ENCODE measurements around the gene NT5C1A.

NT5C1A gene

GRCh38 chr1:39695016-39695415 is 23.1 kb upstream of the NT5C1A start:
- no peak for TF ChIP-seq GATA2 (IDR thresholded peaks at IDR 0.05; ENCODE audit: low read depth, low read length)
- no peak for TF ChIP-seq GATA3 (IDR thresholded peaks at IDR 0.05; ENCODE audit: low read depth, low read length)

- no peak for TF ChIP-seq GATA3 (IDR thresholded peaks at IDR 0.05; ENCODE audit: low read depth, low read length)
- TF ChIP-seq GATA2 (IDR thresholded peaks at IDR 0.05; ENCODE audit: low read depth, low read length) = no peak
Observed at GRCh38 chr1:39694026-39694425, 22.1 kb upstream of the NT5C1A start.

DNA sequence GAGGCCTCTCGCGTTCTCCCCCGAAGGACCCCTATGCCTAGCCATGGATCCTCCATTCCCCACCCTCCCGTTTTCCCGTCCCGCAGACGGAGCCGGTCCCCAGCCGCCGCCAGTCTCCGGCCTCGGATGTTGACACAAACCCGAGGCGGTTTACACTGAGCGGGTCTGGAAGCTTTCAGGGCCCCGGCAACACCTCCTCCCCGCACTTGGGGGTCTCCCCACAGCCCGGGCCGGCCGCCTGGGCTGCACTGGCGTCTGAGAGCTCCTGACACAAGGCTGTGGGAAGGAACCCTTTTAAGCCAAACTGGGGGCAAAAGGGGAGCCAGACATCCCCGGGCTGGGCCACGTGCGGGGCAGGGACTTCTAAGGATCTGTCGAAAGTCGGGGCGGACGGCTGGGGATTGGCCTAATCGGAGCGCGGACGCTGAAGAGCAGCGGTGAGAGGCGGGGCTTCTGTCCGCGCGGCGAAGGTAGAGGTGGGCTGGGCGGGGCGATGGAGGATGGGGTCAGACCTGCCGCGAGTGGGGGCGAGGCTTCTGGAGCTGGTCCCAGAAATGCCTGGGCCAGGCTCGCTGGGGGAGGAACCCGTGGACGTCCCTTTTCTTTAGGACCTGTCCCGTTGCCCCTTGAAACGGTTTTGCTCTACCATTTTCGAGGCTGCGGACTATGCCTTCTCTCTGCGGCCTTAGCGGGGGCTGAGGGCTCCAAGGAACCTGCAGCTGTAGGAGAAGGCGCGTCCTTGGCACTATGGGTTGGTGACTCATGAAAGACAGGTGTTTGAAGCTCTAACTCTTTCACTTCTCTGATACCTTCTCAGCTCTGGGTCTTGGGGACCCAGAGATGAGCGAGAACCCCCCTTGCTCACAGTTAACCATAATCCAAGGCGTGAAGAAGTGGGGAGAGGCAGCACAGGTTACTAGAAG is 20.5 kb upstream of the NT5C1A start:
- no peak for TF ChIP-seq GATA2 (IDR thresholded peaks at IDR 0.05; ENCODE audit: low read depth, low read length)
- no peak for TF ChIP-seq GATA3 (IDR thresholded peaks at IDR 0.05; ENCODE audit: low read depth, low read length)

- TF ChIP-seq GATA3 (IDR thresholded peaks at IDR 0.05; ENCODE audit: low read depth, low read length) (no peak), GATA2 (IDR thresholded peaks at IDR 0.05; ENCODE audit: low read depth, low read length) (no peak)
Observed at GRCh38 chr1:39691383-39692151, 19.7 kb upstream of the NT5C1A start, which contains the start of gene HPCAL4. Gene HPCAL4 (minus strand): TSS chr1:39691433. CDS start chr1:39684603, 6,830 bp downstream.

DNA sequence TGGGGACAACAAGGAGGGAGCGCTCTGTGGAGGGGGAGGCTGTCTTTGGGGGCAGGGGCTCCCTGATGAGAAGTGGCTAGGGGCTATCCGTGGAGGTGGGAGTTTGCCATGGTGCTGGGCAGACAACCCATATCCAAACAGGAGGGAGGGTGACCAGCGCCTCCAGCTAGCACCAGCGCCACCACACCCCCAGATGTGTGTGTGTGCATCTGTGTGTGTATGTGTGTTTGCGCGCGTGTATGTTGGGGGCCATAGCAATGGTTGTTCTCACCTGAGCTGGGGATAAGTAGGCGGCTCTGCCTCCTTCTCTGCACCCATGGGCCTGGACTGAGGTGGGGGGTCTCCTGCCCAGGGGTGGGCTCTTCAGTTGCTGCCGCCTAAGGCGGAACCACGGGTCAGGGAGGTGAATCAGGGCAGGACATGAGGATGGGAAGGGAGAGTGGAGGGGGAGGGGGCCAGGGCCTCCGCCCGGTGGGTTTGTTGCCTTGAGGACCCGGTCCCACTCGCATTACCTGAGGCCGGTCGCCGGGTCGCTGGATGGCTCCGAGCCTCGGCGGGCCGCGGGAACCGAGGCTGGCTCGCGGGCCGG is 19.0 kb upstream of the NT5C1A start:
- no peak for TF ChIP-seq GATA3 (IDR thresholded peaks at IDR 0.05; ENCODE audit: low read depth, low read length)

GRCh38 chr1:39690225-39690624 is 18.3 kb upstream of the NT5C1A start:
- TF ChIP-seq GATA3 (IDR thresholded peaks at IDR 0.05; ENCODE audit: low read depth, low read length) = no peak
- no peak for TF ChIP-seq GATA2 (IDR thresholded peaks at IDR 0.05; ENCODE audit: low read depth, low read length)

DNA sequence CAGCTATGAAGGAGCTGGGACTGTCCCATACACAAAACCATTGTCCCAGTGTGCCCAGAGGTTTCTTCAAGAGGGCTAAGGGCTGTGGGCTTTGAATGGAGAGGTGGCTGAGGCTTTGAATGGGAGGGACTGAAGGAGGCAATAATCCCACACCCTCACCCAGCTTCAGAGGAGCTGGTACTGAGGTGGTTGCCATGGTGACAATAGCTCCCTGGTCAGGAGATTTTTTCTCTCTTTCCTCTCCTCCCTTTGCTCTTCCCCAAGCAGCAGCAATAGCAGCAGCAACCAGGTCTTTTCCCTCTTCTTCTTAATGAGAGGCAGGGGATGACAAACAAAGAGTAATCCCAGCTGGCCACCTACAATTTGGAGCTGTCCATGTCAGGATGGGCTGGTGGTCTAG is 17.7 kb upstream of the NT5C1A start:
- TF ChIP-seq GATA2 (IDR thresholded peaks at IDR 0.05; ENCODE audit: low read depth, low read length) = no peak
- TF ChIP-seq GATA3 (IDR thresholded peaks at IDR 0.05; ENCODE audit: low read depth, low read length) = no peak

- no peak for TF ChIP-seq GATA3 (IDR thresholded peaks at IDR 0.05; ENCODE audit: low read depth, low read length)
- no peak for TF ChIP-seq GATA2 (IDR thresholded peaks at IDR 0.05; ENCODE audit: low read depth, low read length)
Observed at GRCh38 chr1:39689214-39689613, 17.3 kb upstream of the NT5C1A start.

GRCh38 chr1:39688706-39689105 is 16.8 kb upstream of the NT5C1A start:
- no peak for TF ChIP-seq GATA3 (IDR thresholded peaks at IDR 0.05; ENCODE audit: low read depth, low read length)
- no peak for TF ChIP-seq GATA2 (IDR thresholded peaks at IDR 0.05; ENCODE audit: low read depth, low read length)

DNA sequence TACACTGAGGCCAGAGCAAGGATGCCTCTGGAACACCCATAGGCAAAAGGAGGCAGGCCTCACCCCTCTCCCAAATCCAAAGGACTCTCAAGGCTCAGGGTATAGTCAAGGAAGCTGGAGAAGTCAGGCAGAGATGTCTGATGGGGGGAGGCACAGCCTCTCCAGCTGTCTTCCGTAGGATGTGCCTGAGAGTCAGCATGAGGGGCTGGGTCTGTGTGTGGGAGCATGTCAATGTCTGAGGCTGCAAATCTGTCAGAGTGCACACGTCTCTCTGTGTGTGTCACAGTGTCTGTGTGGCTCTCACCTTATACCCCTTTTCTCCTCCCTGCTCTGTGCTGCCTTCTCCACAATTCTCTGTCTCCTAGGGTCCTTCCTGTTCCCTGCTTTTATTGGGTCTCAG is 15.3 kb upstream of the NT5C1A start:
- TF ChIP-seq GATA2 (IDR thresholded peaks at IDR 0.05; ENCODE audit: low read depth, low read length) (no peak), GATA3 (IDR thresholded peaks at IDR 0.05; ENCODE audit: low read depth, low read length) (no peak)

- TF ChIP-seq GATA3 (IDR thresholded peaks at IDR 0.05; ENCODE audit: low read depth, low read length) = no peak
- TF ChIP-seq GATA2 (IDR thresholded peaks at IDR 0.05; ENCODE audit: low read depth, low read length) = no peak
Observed at GRCh38 chr1:39685071-39685470, 13.2 kb upstream of the NT5C1A start.

- no peak for TF ChIP-seq GATA2 (IDR thresholded peaks at IDR 0.05; ENCODE audit: low read depth, low read length)
- no peak for TF ChIP-seq GATA3 (IDR thresholded peaks at IDR 0.05; ENCODE audit: low read depth, low read length)
Observed at GRCh38 chr1:39684313-39684664, 12.4 kb upstream of the NT5C1A start.

DNA sequence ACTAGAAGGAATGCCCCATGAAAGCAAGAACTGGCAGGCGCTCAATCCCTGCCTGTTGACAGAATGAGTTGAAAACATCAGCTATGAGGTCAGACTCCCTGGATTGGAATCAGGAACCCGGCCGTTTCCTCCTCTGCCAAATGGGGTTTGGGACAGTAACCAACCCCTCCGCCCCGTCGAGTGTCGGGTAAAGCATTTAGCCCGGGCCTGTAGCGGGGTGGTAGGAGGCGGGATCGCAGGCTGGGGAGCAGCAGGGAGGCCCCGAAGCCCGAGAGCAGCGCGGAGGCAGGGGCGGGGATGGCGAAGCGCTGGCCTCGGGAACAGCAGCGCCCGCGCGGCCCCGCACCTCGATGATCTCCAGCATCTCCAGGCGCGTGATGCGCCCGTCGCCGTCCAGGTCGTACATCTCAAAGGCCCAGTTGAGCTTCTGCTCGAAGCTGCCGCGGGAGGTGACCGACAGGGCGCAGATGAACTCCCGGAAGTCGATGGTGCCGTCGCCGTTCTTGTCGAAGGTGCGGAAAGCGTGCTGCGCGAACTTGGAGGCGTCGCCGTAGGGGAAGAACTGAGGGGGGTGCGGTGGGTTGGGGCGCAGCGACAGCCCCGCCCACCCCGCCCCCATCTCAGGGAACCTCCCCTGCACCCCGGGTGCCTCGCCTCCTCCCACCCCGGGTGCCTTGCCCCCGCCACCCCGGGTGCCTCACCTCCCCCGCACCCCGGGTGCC is 11.8 kb upstream of the NT5C1A start:
- TF ChIP-seq GATA2 (IDR thresholded peaks at IDR 0.05; ENCODE audit: low read depth, low read length) (no peak), GATA3 (IDR thresholded peaks at IDR 0.05; ENCODE audit: low read depth, low read length) (no peak)

- TF ChIP-seq GATA3 (IDR thresholded peaks at IDR 0.05; ENCODE audit: low read depth, low read length) (no peak), GATA2 (IDR thresholded peaks at IDR 0.05; ENCODE audit: low read depth, low read length) (no peak)
Observed at GRCh38 chr1:39681999-39682398, 10.1 kb upstream of the NT5C1A start.
